Ishikawa (cell line): ENCODE measurements around the gene LST1.

Source experiments
- CREB1 ChIP-seq: IDR thresholded peaks from 2 replicates; pipeline ENCODE4 v1.6.1; 2012; ENCODE audit warnings: low read depth
- EP300 ChIP-seq: IDR thresholded peaks from 2 replicates; pipeline ENCODE4 v1.6.1; 2012; ENCODE audit warnings: borderline replicate concordance
- NFIC ChIP-seq: IDR thresholded peaks from 2 replicates; pipeline ENCODE4 v1.6.1; 2012
- YY1 ChIP-seq: IDR thresholded peaks from 2 replicates; pipeline ENCODE4 v1.6.1; 2012; ENCODE audit warnings: low read depth

DNA sequence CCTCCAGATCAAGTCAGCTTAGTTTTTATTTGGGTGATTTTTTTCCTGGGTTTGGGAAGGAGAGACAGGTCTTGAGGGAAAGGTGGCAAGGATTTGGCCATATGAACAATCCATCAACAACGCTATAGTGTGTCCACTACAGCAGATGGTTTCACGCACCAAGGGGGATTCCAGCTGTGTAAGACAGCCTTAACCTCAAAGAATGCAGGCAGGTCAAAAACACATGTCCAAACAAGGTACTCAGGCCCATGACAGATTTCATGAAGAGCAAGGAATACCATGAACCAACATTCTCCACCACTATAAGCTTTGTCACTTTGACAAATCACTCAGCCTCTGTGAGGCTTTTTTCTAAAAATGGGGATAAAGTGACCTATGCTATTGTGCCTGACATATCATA is 30.9 kb downstream of the LST1 start:
- TF ChIP-seq YY1 (no peak), NFIC (no peak), CREB1 (no peak), EP300 (no peak)
